Astrocyte of the spinal cord (primary cell): ENCODE data around the gene VSX2.

Experiments
- DNase-seq: peaks from one replicate; pipeline ENCODE4 v3.0.0; 2011; ENCODE audit warnings: low read depth, low spot score
- H3K4me3 ChIP-seq: 2 replicates; pipeline ENCODE4 v1.5.1; 2011; ENCODE audit warnings: low read depth, mild to moderate bottlenecking, low read length, moderate library complexity
- in situ Hi-C: cut with HindIII; loops from 2 replicates; pipeline ENCODE4 v1.10.0; 2017; ENCODE audit warnings: low sequenced_read_pairs
- TF ChIP-seq, protein P1 (sequence below): IDR thresholded peaks from 2 replicates; pipeline ENCODE4 v1.5.1; 2012; ENCODE audit warnings: low read depth, mild to moderate bottlenecking, low read length, inconsistent platforms

Gene VSX2

DNA sequence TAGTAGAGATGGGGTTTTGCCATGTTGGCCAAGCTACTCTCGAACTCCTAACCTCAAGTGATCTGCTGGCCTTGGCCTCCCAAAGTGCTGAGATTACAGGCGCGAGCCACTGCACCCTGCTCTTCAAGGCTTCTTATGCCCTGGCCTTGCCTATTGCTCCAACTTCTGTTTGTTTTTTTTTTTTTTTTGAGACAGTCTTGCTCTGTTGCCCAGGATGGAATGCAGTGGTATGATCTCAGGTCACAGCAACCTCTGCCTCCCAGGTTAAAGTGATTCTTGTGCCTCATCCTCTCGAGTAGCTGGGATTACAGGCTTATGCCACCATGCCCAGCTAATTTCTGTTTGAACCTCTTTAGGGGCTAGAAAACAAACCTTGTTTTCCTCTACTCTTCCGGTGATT lies 69.4 kb downstream of the VSX2 start:
- TF ChIP-seq, protein P1, sequence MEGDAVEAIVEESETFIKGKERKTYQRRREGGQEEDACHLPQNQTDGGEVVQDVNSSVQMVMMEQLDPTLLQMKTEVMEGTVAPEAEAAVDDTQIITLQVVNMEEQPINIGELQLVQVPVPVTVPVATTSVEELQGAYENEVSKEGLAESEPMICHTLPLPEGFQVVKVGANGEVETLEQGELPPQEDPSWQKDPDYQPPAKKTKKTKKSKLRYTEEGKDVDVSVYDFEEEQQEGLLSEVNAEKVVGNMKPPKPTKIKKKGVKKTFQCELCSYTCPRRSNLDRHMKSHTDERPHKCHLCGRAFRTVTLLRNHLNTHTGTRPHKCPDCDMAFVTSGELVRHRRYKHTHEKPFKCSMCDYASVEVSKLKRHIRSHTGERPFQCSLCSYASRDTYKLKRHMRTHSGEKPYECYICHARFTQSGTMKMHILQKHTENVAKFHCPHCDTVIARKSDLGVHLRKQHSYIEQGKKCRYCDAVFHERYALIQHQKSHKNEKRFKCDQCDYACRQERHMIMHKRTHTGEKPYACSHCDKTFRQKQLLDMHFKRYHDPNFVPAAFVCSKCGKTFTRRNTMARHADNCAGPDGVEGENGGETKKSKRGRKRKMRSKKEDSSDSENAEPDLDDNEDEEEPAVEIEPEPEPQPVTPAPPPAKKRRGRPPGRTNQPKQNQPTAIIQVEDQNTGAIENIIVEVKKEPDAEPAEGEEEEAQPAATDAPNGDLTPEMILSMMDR: no peak
- in situ Hi-C loops: no loop called here
- no peak for DNase-seq
- no peak overlapping the region for H3K4me3 ChIP-seq

DNA sequence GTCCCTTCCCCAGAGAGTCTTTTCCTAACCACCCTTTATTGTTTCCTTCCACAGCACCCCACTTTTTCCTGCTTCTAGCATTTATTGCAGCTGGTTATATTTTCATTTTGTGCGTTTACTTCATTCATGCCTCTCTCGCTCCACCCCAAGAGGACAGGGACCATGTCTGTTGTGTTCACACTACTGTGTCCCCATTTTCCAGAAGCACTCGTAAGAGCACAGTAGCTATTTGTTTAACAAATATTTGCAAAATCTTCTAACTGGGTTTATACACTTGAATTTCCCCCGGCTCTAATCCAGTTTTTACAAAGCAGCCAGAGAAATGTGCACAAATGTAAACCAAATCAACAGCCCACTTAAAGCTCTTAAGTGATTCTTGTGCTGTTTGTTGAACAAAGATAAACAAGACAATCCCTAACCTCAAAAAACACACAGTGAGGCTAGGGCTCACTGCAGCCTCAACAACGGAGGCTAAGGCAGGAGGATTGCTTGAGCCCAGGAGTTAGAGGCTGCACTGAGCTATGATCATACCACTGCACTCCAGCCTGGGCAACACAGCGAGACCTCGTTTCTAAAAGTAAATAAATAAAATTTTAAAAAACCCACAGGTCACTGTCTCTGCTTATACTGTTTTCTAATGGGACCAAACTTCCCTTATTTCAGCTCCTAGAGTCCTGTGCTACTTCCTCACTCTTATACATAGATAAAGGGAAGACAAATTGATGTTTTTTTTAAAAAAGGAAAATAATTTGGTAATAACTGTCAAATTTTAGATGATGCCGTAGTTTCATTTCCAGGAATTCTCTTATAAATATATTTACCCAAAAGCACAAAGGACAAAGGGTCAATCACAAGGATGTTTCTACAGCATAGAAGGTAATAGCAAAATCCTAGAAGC lies 70.1 kb downstream of the VSX2 start:
- DNase-seq: no peak
- TF ChIP-seq, protein P1: no peak
- in situ Hi-C loops: no loop called here
- H3K4me3 ChIP-seq: no peak overlapping the region

DNA sequence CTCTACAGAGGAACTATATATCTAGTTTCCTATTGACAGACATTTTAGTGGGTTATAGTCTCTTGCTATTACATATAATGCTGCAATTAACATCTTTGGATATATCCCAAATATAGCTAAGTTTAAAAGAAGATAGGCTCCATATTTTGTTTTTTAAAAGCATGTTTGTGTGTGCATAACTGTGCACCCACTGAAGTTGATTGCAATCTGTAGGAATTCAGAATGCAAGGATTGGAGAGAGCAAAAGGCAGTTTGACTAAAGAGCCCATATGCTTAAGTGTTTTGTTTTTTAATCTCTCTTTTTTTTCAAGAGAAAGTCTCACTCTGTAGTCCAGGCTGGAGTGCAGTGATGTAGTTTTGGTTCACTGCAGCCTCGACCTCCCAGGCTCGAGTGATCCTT lies 72.9 kb downstream of the VSX2 start:
- in situ Hi-C loops: no loop called here
- no peak for DNase-seq
- no peak overlapping the region for H3K4me3 ChIP-seq
- TF ChIP-seq, protein P1: no peak
